Measurements from ENCODE around the gene CES2. TPM values are rescaled to one million over a fixed set of nuclear protein-coding genes. Genes with fewer than 3 reads are reported as not detected.

Gene CES2
- total and polyA plus RNA-seq, 9 of the 15 experiments (the other 6 are each of a cell fraction or from before 2014, with no cell fraction given): 2.2 to 37.9 (median 24.4) TPM

DNA sequence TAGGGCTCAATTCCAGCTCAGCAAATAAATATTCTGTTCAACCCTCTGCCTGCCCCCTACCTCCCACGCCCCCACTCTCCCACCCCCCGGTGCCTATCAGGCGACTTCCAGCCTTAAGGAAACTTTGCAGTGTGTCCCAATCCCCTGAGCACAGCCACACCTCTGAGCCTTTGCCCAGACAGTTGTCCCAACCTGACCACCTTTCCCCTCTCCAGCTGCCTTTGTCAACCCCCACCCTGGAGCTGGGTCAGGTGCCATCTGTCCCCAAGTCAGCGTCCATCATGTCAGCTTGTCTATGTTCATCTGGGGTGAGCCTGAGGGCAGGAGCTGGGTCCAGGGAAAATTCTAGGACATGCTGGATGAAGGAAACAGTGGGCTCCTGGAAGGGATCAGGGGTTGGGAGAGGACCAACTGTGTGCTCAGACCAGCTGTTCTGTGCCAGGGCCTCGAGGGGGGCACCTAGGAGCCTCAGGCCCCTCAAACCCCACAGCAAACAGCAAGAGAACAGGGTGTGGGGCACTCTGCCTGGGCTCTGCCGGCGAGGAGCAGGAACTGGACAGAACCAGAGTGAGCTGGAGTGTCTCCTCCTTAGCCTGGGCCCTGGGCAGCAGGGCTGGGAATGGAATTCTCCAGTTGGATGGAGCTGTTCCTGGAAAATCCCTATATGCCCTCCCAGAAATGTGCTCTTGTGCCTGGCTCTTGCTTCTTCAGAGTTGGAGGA is 34.4 kb upstream of the CES2 start (continued):
- TF ChIP-seq ZNF589 (CRISPR knock-in tag; IDR thresholded peaks at IDR 0.05; ENCODE audit: low read depth) (peak; percentile 85), MAFK (IDR thresholded peaks at IDR 0.05; ENCODE audit: low read length) (no peak), HDGF (IDR thresholded peaks at IDR 0.05) (peak; percentile 64; the same call in 1 of the 2 replicates), WHSC1 (IDR thresholded peaks at IDR 0.05; ENCODE audit: low read length) (no peak), NR3C1 (CRISPR knock-in tag; IDR thresholded peaks at IDR 0.05) (no peak), MTA1 (IDR thresholded peaks at IDR 0.05; ENCODE audit: borderline replicate concordance) (no peak), ZNF184 (CRISPR knock-in tag; IDR thresholded peaks at IDR 0.05) (no peak), TCF3 (CRISPR knock-in tag; IDR thresholded peaks at IDR 0.05) (no peak), CEBPB (tag; IDR thresholded peaks at IDR 0.05) (no peak), SREBF2 (CRISPR knock-in tag; IDR thresholded peaks at IDR 0.05) (no peak), SRF (CRISPR knock-in tag; IDR thresholded peaks at IDR 0.05) (no peak), KDM2B (CRISPR knock-in tag; IDR thresholded peaks at IDR 0.05) (no peak), ZNF79 (CRISPR knock-in tag; IDR thresholded peaks at IDR 0.05; ENCODE audit: low read depth) (no peak)
- TF ChIP-seq, protein P1, sequence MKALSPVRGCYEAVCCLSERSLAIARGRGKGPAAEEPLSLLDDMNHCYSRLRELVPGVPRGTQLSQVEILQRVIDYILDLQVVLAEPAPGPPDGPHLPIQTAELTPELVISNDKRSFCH (CRISPR knock-in tag; IDR thresholded peaks at IDR 0.05): no peak
- TF ChIP-seq, protein P1 (tag; IDR thresholded peaks at IDR 0.05): peak; percentile 19; the same call in 1 of the 2 replicates
- TF ChIP-seq, protein P2, sequence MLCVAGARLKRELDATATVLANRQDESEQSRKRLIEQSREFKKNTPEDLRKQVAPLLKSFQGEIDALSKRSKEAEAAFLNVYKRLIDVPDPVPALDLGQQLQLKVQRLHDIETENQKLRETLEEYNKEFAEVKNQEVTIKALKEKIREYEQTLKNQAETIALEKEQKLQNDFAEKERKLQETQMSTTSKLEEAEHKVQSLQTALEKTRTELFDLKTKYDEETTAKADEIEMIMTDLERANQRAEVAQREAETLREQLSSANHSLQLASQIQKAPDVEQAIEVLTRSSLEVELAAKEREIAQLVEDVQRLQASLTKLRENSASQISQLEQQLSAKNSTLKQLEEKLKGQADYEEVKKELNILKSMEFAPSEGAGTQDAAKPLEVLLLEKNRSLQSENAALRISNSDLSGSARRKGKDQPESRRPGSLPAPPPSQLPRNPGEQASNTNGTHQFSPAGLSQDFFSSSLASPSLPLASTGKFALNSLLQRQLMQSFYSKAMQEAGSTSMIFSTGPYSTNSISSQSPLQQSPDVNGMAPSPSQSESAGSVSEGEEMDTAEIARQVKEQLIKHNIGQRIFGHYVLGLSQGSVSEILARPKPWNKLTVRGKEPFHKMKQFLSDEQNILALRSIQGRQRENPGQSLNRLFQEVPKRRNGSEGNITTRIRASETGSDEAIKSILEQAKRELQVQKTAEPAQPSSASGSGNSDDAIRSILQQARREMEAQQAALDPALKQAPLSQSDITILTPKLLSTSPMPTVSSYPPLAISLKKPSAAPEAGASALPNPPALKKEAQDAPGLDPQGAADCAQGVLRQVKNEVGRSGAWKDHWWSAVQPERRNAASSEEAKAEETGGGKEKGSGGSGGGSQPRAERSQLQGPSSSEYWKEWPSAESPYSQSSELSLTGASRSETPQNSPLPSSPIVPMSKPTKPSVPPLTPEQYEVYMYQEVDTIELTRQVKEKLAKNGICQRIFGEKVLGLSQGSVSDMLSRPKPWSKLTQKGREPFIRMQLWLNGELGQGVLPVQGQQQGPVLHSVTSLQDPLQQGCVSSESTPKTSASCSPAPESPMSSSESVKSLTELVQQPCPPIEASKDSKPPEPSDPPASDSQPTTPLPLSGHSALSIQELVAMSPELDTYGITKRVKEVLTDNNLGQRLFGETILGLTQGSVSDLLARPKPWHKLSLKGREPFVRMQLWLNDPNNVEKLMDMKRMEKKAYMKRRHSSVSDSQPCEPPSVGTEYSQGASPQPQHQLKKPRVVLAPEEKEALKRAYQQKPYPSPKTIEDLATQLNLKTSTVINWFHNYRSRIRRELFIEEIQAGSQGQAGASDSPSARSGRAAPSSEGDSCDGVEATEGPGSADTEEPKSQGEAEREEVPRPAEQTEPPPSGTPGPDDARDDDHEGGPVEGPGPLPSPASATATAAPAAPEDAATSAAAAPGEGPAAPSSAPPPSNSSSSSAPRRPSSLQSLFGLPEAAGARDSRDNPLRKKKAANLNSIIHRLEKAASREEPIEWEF (CRISPR knock-in tag; IDR thresholded peaks at IDR 0.05): no peak
- TF ChIP-seq, protein P3, sequence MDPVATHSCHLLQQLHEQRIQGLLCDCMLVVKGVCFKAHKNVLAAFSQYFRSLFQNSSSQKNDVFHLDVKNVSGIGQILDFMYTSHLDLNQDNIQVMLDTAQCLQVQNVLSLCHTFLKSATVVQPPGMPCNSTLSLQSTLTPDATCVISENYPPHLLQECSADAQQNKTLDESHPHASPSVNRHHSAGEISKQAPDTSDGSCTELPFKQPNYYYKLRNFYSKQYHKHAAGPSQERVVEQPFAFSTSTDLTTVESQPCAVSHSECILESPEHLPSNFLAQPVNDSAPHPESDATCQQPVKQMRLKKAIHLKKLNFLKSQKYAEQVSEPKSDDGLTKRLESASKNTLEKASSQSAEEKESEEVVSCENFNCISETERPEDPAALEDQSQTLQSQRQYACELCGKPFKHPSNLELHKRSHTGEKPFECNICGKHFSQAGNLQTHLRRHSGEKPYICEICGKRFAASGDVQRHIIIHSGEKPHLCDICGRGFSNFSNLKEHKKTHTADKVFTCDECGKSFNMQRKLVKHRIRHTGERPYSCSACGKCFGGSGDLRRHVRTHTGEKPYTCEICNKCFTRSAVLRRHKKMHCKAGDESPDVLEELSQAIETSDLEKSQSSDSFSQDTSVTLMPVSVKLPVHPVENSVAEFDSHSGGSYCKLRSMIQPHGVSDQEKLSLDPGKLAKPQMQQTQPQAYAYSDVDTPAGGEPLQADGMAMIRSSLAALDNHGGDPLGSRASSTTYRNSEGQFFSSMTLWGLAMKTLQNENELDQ (CRISPR knock-in tag; IDR thresholded peaks at IDR 0.05; ENCODE audit: borderline replicate concordance): no peak
